GM12878 (cell line): ENCODE data around the gene INO80. TPM values are rescaled to one million over a fixed set of nuclear protein-coding genes. Genes with fewer than 3 reads are reported as not detected.
A peak's percentile ranks its signal among the peaks of the same experiment; 100 is the strongest.

Experiments used
- ATAC-seq: fragments of 200-7000 bp; cut with Tn5 transposase; 3 replicates; pipeline ENCODE4 v1.9.1; 2020; ENCODE audit warnings: mild to moderate bottlenecking, moderate library complexity
- BruUV-seq: library from RNA; stranded (reverse); fragments of 400-500 nt; replicated peaks from 2 replicates; lab custom pipeline; 2021; lab: Mats Ljungman, UMichigan
- CTCF ChIA-PET: fragments of 300-600 bp; sonication (Branson Sonifier 250); formaldehyde crosslinking; extraction: SDS; loops from one replicate; lab custom pipeline; 2021; ENCODE audit warnings: inconsistent platforms; lab: Yijun Ruan, JAX
- POLR2A ChIA-PET: fragments of 350-600 bp; formaldehyde crosslinking; extraction: SDS; loops from one replicate; lab custom pipeline; 2021; ENCODE audit warnings: inconsistent platforms; lab: Charles Lee
- RAD21 ChIA-PET: fragments of 300-600 bp; sonication (Branson Sonifier 250); formaldehyde crosslinking; loops from one replicate; lab custom pipeline; 2023; ENCODE audit warnings: antibody characterized with exemption; ENCODE audit not compliant: unreplicated experiment; lab: Charles Lee
- SMC1A ChIA-PET: fragments of 300-600 bp; sonication (Branson Sonifier 250); formaldehyde crosslinking; loops from one replicate; lab custom pipeline; 2023; ENCODE audit not compliant: unreplicated experiment, uncharacterized antibody; lab: Charles Lee
- DNase-seq: peaks from one replicate; pipeline ENCODE4 v3.0.0-alpha.2; 2011; ENCODE audit warnings: low read depth, low spot score
- FAIRE-seq: peaks from 3 replicates; lab custom pipeline; 2011; peaks lifted over from hg19 to GRCh38; lab: Jason Lieb, UNC
- H2AFZ ChIP-seq: 2 replicates; pipeline ENCODE4 v1.6.0; 2011; ENCODE audit warnings: low read depth, low read length, control low read depth; ENCODE audit not compliant: control insufficient read depth
- H3K27ac ChIP-seq: 2 replicates; pipeline ENCODE4 v1.5.1; 2011; ENCODE audit warnings: control low read depth; ENCODE audit not compliant: control insufficient read depth, insufficient read depth
- H3K27me3 ChIP-seq, 2 experiments: replicated peaks in 1 of 2; 2 replicates each; pipeline versions ENCODE4 v1.6.0 to v1.6.1; 2011; ENCODE audit warnings: low read length in 1 of 2; ENCODE audit not compliant: control insufficient read depth in 2 of 2, insufficient read depth in 2 of 2
- H3K36me3 ChIP-seq, 2 experiments: 2 replicates each; pipeline ENCODE4 v1.5.1; 2011; ENCODE audit warnings: low read length in 1 of 2; ENCODE audit not compliant: control insufficient read depth in 2 of 2, insufficient read depth in 2 of 2
- H3K4me1 ChIP-seq: 2 replicates; pipeline ENCODE4 v1.6.1; 2011; ENCODE audit warnings: mild to moderate bottlenecking, low read length, moderate library complexity, mixed read lengths; ENCODE audit not compliant: control insufficient read depth, insufficient read depth
- H3K4me2 ChIP-seq: 2 replicates; pipeline ENCODE4 v1.6.0; 2011; ENCODE audit warnings: control low read depth; ENCODE audit not compliant: control insufficient read depth, insufficient read depth
- H3K4me3 ChIP-seq: fragments of 200-600 bp; sonication (generic); 2 replicates; pipeline ENCODE4 v1.5.1; 2016
- H3K79me2 ChIP-seq: 2 replicates; pipeline ENCODE4 v1.6.0; 2011; ENCODE audit warnings: low read length; ENCODE audit not compliant: control insufficient read depth, insufficient read depth
- H3K9ac ChIP-seq: 2 replicates; pipeline ENCODE4 v1.8.0; 2011; ENCODE audit warnings: low read length, control low read depth, mixed read lengths; ENCODE audit not compliant: control insufficient read depth, insufficient read depth
- H3K9me3 ChIP-seq: replicated peaks from 3 replicates; pipeline ENCODE4 v1.5.1; 2011; ENCODE audit warnings: mild to moderate bottlenecking, low read length; ENCODE audit not compliant: control insufficient read depth, insufficient read depth
- H4K20me1 ChIP-seq: 2 replicates; pipeline ENCODE4 v1.6.0; 2011; ENCODE audit not compliant: control insufficient read depth, insufficient read depth
- CREM ChIP-seq: IDR thresholded peaks from 2 replicates; pipeline ENCODE4 v1.6.1; 2014; ENCODE audit warnings: antibody characterized with exemption, low read depth
- HDAC6 ChIP-seq: fragments of 200-600 bp; sonication (generic); IDR thresholded peaks from one replicate; pipeline ENCODE4 v1.8.0; 2017; ENCODE audit warnings: antibody characterized with exemption; ENCODE audit not compliant: unreplicated experiment
- IRF4 ChIP-seq: IDR thresholded peaks from 2 replicates; pipeline ENCODE4 v1.6.1; 2011; ENCODE audit warnings: low read depth, low read length
- JUND ChIP-seq: IDR thresholded peaks from 2 replicates; pipeline ENCODE4 v1.6.1; 2012; ENCODE audit warnings: low read depth, mild to moderate bottlenecking, low read length, improper control_type of control experiment, moderate library complexity
- LARP7 ChIP-seq: fragments of 450-650 bp; IDR thresholded peaks from 2 replicates; pipeline ENCODE4 v1.6.1; 2017; ENCODE audit warnings: mild to moderate bottlenecking
- MEF2B ChIP-seq: fragments of 450-650 bp; IDR thresholded peaks from 2 replicates; pipeline ENCODE4 v1.6.1; 2018; ENCODE audit warnings: mild to moderate bottlenecking, moderate library complexity; ENCODE audit not compliant: partially characterized antibody, poor library complexity, severe bottlenecking
- RB1 ChIP-seq: fragments of 450-650 bp; formaldehyde crosslinking; IDR thresholded peaks from 2 replicates; pipeline ENCODE4 v1.6.1; 2017; ENCODE audit warnings: mild to moderate bottlenecking, borderline replicate concordance
- RCOR1 ChIP-seq: conservative IDR thresholded peaks from 2 replicates; pipeline ENCODE4 v1.6.1; 2012; ENCODE audit warnings: low read depth, low read length, improper control_type of control experiment
- RELA ChIP-seq: fragments of 450-650 bp; IDR thresholded peaks from 2 replicates; pipeline ENCODE4 v1.8.0; 2014; ENCODE audit warnings: borderline replicate concordance; ENCODE audit not compliant: partially characterized antibody
- RELB ChIP-seq: fragments of 450-650 bp; IDR thresholded peaks from 2 replicates; pipeline ENCODE4 v1.6.1; 2017; ENCODE audit warnings: low read depth, mild to moderate bottlenecking, moderate library complexity
- TCF12 ChIP-seq: IDR thresholded peaks from 2 replicates; pipeline ENCODE4 v1.6.1; 2011; ENCODE audit warnings: low read depth, mild to moderate bottlenecking, low read length
- ZNF207 ChIP-seq: fragments of 450-650 bp; IDR thresholded peaks from 2 replicates; pipeline ENCODE4 v1.6.1; 2014; ENCODE audit warnings: antibody characterized with exemption, mild to moderate bottlenecking, borderline replicate concordance
- WGBS: methylation state at CpG from one replicate; pipeline ENCODE4 v1.1.6; 2016; ENCODE audit warnings: low lambda C conversion rate; ENCODE audit not compliant: insufficient replicate concordance, insufficient coverage; ENCODE audit errors: missing lambda C conversion rate; 5-methylcytosine and 5-hydroxymethylcytosine counted together
- in situ Hi-C: fragments of 300-500 bp; cut with MboI; formaldehyde crosslinking; loops from 9 replicates; pipeline ENCODE4 v1.14.3; 2018; ENCODE audit warnings: mixed read lengths
- intact Hi-C: fragments of 100-400 bp; cut with micrococcal nuclease; formaldehyde crosslinking; loops from one replicate; pipeline ENCODE4 v1.14.2; 2022; ENCODE audit not compliant: unreplicated experiment
- polyA plus RNA-seq, 11 experiments: library from polyadenylated mRNA; depleted of rRNA in 4 of 11; unstranded in 6 of 11; stranded (reverse) in 5 of 11; fragments of >200 nt; fragmentation: Nextera tagmentation in 4 of 11; fragmentation: Illumina TruSeq in 1 of 11; extraction: Ambion mirVana in 4 of 11; extraction: Trizol in 1 of 11; gene quantifications; 1 replicate in 1 of 11; 2 replicates in 10 of 11; pipeline versions ENCODE4 v1.2.1 to v1.2.3, GENCODE V29; 2011 to 2016; ENCODE audit warnings: inconsistent platforms in 2 of 11, missing spikeins in 2 of 11, low read depth in 1 of 11
- total RNA-seq, 4 experiments: library from RNA; depleted of rRNA in 3 of 4; stranded (reverse); fragments of >200 nt in 3 of 4; fragmentation: Illumina TruSeq in 1 of 4; extraction: Trizol in 1 of 4; gene quantifications; 2 replicates each; pipeline versions ENCODE4 v1.2.1 to v1.2.3, GENCODE V29; 2013 to 2021

Gene INO80
- total and polyA plus RNA-seq, 10 of the 15 experiments (the other 5 are each of a cell fraction or from before 2014, with no cell fraction given) = 4.5 to 25.0 (median 14.2) TPM

- DNase-seq (no peak), FAIRE-seq (peak; percentile 74), ATAC-seq (no peak)
- Histone ChIP-seq H3K4me1 (no peaks in the 10 kb centered on the region), H4K20me1 (no peaks in the 10 kb centered on the region), H3K9ac (no peak overlapping the region), H3K27me3 (no peaks in the 10 kb centered on the region), H2AFZ (no peak overlapping the region), H3K79me2 (no peaks in the 10 kb centered on the region), H3K27ac (no peak overlapping the region), H3K4me2 (no peak overlapping the region), H3K36me3 (peaks cover 8 to 16% of the 10 kb centered on the region in 2 experiments; a peak in 3 of 4 replicates), H3K9me3 (no peaks in the 10 kb centered on the region), H3K4me3 (no peak overlapping the region)
- in situ Hi-C loops (no loop called here), intact Hi-C loops (no loop called here)
- RAD21 ChIA-PET = no interaction called here
- 98% methylated on average over 4 of the region's 4 CpGs for WGBS
- no peak for TF ChIP-seq LARP7
- no peak for TF ChIP-seq IRF4
- no peak for TF ChIP-seq MEF2B
- TF ChIP-seq HDAC6 = no peak
- no peak for TF ChIP-seq JUND
- POLR2A ChIA-PET = interaction anchor here (0.5 to 0.6 kb wide), 2 partner anchors 8 to 76 kb away, joined by 3 to 5 read pairs; no protein-coding TSS in a partner anchor
- SMC1A ChIA-PET = no interaction called here
- BruUV-seq = no TSS peak
- CTCF ChIA-PET = no interaction called here
These were observed 116.9 kb downstream of the INO80 start for GRCh38 chr15:40999190-40999589.

GRCh38 chr15:40995656-40996055, 120.4 kb downstream of the INO80 start:
- Histone ChIP-seq H3K79me2 (no peaks in the 10 kb centered on the region), H3K9ac (no peak overlapping the region), H3K4me1 (no peaks in the 10 kb centered on the region), H2AFZ (no peak overlapping the region), H3K9me3 (no peaks in the 10 kb centered on the region), H3K27ac (no peak overlapping the region), H3K36me3 (peaks cover 9 to 21% of the 10 kb centered on the region in 2 experiments; a peak in 3 of 4 replicates), H4K20me1 (no peaks in the 10 kb centered on the region), H3K4me3 (no peak overlapping the region), H3K4me2 (no peak overlapping the region), H3K27me3 (no peaks in the 10 kb centered on the region)
- in situ Hi-C loops (no loop called here), intact Hi-C loops (no loop called here)
- ChIA-PET RAD21 (no interaction called here), CTCF (no interaction called here), SMC1A (no interaction called here), POLR2A (no interaction called here)
- WGBS = 98% methylated on average over 3 of the region's 3 CpGs
- ATAC-seq (no peak), FAIRE-seq (no peak), DNase-seq (no peak)
- no TSS peak for BruUV-seq
- no peak for TF ChIP-seq RB1
- TF ChIP-seq RELB = no peak
- no peak for TF ChIP-seq RELA
- no peak for TF ChIP-seq ZNF207
- no peak for TF ChIP-seq RCOR1
- no peak for TF ChIP-seq TCF12
- TF ChIP-seq CREM = no peak
